Stimulated activated naive CD8-positive, alpha-beta T cell treated with anti-CD3 and anti-CD28 coated beads, Interleukin-15, amount 100 ng/mL, for 72 hours (primary cell): Measurements from ENCODE around the gene WDR4.
"Not testable (repeated sequence)": the region's sequence is repeated elsewhere in the genome, so short reads cannot be mapped to it uniquely, and the experiment has no call there.

ENCODE experiments used
- ATAC-seq: fragments of 150-1000 bp; cut with Tn5 transposase; 2 replicates; pipeline ENCODE4 v1.10.0; 2021; ENCODE audit warnings: mild to moderate bottlenecking, moderate library complexity
- DNase-seq, 2 donors: peaks; one replicate each; pipeline ENCODE4 v3.0.0; 2021 to 2022
- H3K27ac Mint-ChIP-seq, 2 donors: one replicate each; pipeline ENCODE4 v1.8.0; 2022; ENCODE audit warnings: mild to moderate bottlenecking in 2 of 2, mixed read lengths in 2 of 2, moderate library complexity in 2 of 2
- H3K27me3 Mint-ChIP-seq: one replicate; pipeline ENCODE4 v1.8.0; 2022; ENCODE audit warnings: mixed read lengths
- H3K4me1 Mint-ChIP-seq: one replicate; pipeline ENCODE4 v1.8.0; 2022; ENCODE audit warnings: mild to moderate bottlenecking, mixed read lengths
- H3K4me3 Mint-ChIP-seq, 2 donors: one replicate each; pipeline ENCODE4 v1.8.0; 2022; ENCODE audit warnings: mild to moderate bottlenecking in 2 of 2, mixed read lengths in 2 of 2, moderate library complexity in 1 of 2
- H3K9me3 Mint-ChIP-seq, 2 donors: one replicate each; pipeline ENCODE4 v1.8.0; 2022; ENCODE audit warnings: mixed read lengths in 2 of 2

The WDR4 gene

DNA sequence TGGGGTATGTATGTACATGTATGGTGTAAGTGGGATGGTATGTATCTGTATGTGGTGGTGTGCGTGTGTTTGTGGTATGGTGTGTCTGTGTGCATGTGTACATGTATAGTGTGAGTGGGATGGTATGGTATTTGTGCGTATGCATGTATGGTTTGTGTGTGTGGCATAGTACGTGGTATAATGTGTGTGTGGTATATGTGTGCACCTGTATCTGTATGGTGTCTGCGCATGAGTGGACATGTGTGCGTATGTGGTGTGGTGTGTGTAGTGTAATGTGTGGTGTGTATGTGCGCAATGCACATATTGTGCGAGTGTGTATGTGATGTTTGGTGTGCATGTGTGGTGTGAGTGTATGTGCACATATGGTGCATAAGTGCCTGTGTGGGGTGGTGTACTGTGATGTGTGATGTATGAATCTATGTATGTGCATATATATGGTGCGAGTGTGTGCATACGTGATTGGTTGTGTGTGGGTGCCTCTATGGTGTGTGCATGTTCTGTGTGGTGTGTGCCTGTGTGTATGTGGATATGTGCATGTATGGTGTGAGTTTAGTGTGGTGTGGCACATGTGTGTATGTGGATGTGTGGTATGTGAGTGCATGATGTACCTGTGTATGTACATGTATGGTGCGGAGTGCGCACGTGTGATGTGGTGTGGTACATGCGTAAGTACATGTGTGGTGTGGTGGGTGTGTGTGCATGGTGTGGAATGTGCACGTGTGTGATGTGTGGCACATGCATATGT is 38.8 kb downstream of the WDR4 start:
- H3K27me3 Mint-ChIP-seq: no peaks in the 10 kb centered on the region
- no peaks in the 10 kb centered on the region for H3K9me3 Mint-ChIP-seq
- DNase-seq (no peak), ATAC-seq (no peak)
- no peak overlapping the region for H3K4me3 Mint-ChIP-seq
- H3K4me1 Mint-ChIP-seq: peaks cover 7% of the 10 kb centered on the region
- no peak overlapping the region for H3K27ac Mint-ChIP-seq

DNA sequence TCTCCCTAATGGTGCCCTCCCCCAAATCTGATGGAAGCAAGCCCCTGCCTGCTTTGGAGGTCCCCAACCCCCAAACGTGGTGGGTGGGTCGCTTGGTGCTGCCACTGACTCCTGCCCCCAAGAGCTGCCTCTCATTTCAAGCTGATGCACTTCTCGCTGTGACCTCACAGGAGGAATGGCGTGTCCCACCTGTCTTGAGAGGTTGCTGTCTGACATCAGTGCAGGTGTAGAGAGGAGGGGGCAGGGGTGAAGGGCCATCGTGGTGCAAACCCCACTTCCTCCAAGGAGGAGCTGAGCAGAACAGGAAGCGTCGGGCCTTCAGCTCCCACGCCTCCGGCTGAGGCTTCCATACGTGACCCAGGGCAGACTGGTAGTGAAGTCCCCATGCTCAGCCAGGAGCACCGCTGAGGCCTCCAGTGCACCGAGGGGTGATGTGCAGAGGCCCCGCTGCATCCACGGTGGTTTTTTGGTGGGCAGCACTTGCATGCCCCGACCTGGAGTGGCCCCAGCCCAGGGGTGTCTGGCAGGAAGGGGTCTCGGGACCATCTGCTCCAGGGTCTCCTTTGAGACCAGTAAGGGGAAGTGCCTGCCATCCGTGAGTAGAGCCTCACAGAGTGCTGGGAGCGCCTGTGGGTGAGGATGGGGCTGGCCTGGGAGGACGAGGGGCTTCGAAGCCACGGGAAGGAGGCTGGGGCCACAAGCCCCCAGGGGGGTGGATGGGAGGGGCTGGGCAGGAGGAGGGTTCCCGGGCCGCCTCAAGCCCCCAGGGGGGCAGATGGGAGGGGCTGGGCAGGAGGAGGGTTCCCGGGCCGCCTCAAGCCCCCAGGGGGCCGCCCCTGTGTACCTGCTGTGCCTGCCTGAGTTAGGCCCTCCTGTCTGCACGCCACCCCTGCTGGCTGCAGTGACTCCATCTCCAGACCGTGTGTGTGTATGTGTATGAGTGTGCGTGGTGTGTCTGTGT is 39.8 kb downstream of the WDR4 start:
- no peaks in the 10 kb centered on the region for H3K9me3 Mint-ChIP-seq
- H3K4me1 Mint-ChIP-seq: peaks cover 7% of the 10 kb centered on the region
- H3K27ac Mint-ChIP-seq: peak overlapping the region in 1 of 2 donors; percentile 55
- H3K4me3 Mint-ChIP-seq: peak overlapping the region in 1 of 2 donors; percentile 6
- no peaks in the 10 kb centered on the region for H3K27me3 Mint-ChIP-seq
- ATAC-seq (no peak), DNase-seq (peak in 1 of 2 donors; percentile 8)

DNA sequence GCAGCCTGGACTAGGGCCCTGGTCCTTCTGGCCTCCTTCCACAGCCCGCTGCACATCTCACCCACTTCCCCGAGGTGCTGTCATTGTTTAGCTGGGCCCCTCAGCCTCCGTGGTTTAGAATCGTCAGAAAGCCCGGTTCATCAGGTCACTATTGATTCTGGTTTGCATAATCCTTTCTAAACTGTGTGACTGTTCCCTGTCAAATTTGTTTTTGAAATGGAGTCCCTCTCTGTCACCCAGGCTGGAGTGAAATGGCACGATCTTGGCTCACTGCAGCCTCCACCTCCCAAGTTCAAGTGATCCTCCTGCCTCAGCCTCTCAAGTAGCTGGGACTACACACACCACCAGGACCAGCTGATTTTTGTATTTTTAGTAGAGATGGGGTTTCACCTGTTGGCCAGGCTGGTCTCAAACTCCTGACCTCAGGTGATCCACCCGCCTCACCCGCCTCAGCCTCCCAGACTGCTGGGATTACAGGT is 41.1 kb downstream of the WDR4 start:
- not testable (repeated sequence) for ATAC-seq, H3K27me3 Mint-ChIP-seq, H3K9me3 Mint-ChIP-seq, H3K27ac Mint-ChIP-seq, H3K4me3 Mint-ChIP-seq
- peak in 1 of 2 donors; percentile 0 for DNase-seq
- H3K4me1 Mint-ChIP-seq: peaks cover 18% of the 10 kb centered on the region

DNA sequence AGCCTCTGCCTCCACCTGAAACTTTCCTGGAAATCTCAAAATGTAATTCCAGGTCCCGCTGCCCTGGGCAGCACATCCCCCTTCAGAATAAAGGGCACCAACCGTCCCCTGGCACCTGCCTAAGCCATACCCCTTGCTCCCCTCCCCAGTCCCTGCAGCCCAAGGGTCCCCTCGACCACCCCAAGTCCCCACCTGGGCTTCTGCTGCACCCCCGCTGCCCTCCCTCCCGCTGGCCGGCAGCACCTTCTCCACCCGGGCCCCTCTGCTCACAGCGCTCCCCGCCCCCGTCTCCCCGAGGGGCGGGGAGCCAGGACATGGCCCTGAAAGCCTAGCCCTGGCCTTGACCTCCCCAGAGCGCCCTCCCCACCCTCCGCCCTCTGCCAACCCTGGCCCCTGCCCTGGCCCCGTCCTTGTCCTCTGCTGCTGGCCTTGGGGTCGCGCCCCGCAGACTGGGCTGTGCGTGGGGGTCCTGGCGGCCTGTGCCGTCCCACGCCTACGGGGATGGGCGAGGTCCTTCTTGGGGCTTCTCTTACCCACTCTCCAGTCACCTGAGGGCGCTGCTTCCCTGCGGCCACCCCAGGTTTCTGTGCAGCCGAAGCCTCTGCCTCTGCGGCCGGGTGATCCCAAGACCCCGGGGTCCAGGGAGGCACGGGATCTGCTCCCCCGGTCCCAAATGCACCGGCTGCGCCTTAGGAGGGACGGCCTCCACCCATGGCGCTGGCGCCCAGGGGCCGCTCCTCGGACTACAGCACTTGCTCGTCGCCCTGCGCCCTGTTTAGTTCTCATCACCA is 41.7 kb downstream of the WDR4 start:
- H3K27ac Mint-ChIP-seq: no peak overlapping the region

DNA sequence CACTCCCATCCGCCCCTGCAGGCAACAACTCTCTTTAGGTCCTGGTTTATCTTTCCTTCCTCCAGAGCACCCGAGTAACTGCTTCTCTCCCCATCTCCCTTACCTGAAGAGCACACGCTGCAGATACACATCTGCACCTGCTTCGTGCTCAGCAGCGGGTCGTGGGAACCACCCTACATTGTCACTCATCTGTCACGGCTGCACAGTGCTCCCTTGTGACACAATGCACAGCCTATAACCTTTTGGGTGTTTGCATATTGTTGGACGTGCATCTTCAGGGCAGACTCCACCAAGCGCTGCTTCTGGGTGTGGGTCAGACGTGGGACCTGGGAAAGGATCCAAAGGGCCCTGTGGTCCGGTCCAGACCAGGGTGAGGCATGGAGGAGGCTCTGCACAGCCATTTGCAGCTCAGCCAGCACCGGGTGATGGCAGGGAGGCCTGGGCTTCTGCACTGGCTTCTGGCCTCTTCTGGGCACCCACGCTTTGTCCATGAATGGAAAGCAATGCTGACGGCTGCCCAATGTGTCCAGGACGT is 42.5 kb downstream of the WDR4 start:
- no peaks in the 10 kb centered on the region for H3K27me3 Mint-ChIP-seq
- DNase-seq (no peak), ATAC-seq (no peak)
- peaks cover 32% of the 10 kb centered on the region for H3K4me1 Mint-ChIP-seq
- H3K4me3 Mint-ChIP-seq: no peak overlapping the region
- H3K27ac Mint-ChIP-seq: no peak overlapping the region
- no peaks in the 10 kb centered on the region for H3K9me3 Mint-ChIP-seq

More for the DNA sequence above, 41.7 kb downstream of the WDR4 start:
- Mint-ChIP-seq H3K4me3 (no peak overlapping the region), H3K27me3 (no peaks in the 10 kb centered on the region), H3K4me1 (peaks cover 25% of the 10 kb centered on the region), H3K9me3 (no peaks in the 10 kb centered on the region)
- peak in 1 of 2 donors; percentile 9 for DNase-seq
- peak; percentile 7 for ATAC-seq

DNA sequence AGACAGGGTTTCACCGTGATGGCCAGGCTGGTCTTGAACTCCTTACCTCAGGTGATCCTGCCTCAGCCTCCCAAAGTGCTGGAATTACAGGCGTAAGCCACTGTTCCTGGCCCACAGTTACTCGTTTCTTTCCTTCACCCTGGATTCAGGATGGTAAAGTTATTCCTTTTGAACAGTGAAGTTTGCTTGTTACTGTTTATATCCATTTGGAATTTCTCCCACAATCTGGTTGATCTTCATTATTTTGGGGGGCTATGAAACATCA is 43.0 kb downstream of the WDR4 start:
- no peak for DNase-seq
- ATAC-seq: no peak
- Mint-ChIP-seq H3K27ac (no peak overlapping the region), H3K9me3 (no peaks in the 10 kb centered on the region), H3K4me1 (peaks cover 37% of the 10 kb centered on the region), H3K27me3 (no peaks in the 10 kb centered on the region), H3K4me3 (no peak overlapping the region)

DNA sequence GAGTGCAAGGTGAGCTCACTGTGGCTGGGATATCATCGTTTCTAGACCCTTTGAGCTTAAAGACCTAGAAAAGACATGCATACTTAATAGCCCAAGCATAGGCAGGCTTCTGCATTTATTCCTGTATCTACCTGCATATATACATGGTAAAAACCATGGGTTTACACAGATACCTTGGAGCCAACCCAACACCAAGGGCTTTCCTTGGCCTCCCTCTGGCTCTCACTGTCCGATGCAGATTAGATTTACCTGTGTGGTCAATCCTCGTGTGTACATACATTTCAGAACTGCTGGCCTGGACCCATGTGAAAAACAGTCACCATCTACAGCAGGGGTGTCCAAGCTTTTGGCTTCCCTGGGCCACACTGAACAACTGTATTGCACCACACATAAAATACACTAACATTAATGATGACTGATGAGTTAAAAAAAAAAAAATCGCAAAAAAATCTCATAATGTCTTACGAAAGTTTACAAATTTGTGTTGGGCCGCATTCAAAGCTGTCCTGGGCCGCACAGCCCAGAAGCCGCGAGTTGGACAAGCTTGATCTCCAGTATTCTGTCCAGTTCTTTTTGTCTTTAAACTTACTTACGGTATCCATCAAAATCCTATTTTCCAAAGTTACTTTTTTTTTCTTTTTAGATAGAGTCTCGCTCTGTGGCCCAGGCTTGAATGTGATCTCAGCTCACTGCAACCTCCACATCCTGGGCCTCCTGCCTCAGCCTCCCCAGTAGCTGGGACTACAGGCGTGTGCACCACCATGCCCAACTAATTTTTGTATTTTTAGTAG is 43.5 kb downstream of the WDR4 start:
- Mint-ChIP-seq H3K4me1 (peaks cover 43% of the 10 kb centered on the region), H3K27ac (no peak overlapping the region), H3K9me3 (no peaks in the 10 kb centered on the region), H3K27me3 (no peaks in the 10 kb centered on the region), H3K4me3 (no peak overlapping the region)
- DNase-seq: no peak
- no peak for ATAC-seq

DNA sequence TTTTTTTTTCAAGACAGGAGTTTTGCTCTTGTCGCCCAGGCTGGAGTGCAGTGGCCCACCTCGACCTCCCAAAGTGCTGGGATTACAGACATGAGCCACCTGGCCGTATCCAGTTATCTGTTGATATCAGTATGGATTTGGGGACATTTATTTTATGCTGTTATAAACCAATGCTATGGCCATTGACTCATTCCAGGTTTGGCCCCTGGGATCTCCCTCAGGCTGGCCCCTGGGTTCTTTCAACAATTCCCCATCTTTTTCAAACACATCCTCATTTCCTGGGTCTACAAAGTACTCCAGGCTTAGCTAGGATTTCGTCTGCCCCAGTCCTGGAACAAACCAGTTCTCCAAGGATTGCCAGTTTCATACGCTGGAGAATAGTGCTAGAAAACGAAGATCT is 44.1 kb downstream of the WDR4 start:
- H3K4me3 Mint-ChIP-seq: no peak overlapping the region
- DNase-seq: no peak
- ATAC-seq: no peak
- no peaks in the 10 kb centered on the region for H3K27me3 Mint-ChIP-seq
- no peaks in the 10 kb centered on the region for H3K9me3 Mint-ChIP-seq
- H3K4me1 Mint-ChIP-seq: peaks cover 47% of the 10 kb centered on the region
- H3K27ac Mint-ChIP-seq: no peak overlapping the region

DNA sequence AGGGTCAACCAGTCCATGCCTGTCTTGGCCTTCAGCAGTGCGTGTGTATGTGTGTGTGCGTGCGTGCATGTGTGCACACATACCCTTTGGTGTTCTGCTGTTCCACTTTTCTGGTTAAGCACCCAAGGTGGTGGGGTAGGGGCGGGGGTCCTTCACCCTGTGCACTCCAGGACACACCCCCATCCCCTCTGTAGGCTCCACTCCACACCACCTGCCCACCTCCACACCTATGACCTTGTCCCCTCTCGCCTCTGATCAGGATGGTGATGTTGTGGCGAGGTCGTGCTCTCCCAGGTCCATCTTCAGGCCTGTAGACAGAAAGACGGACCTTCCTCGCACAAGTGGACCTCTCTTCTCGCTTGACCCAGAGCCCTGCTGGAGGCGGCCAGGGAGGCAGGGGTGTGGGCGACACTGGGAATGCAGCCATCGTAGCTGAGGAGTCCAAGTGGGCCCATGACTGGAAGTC is 44.6 kb downstream of the WDR4 start:
- Mint-ChIP-seq H3K4me1 (peaks cover 47% of the 10 kb centered on the region), H3K9me3 (no peaks in the 10 kb centered on the region), H3K27ac (no peak overlapping the region), H3K27me3 (peaks cover under 1% of the 10 kb centered on the region), H3K4me3 (no peak overlapping the region)
- ATAC-seq: no peak
- no peak for DNase-seq

DNA sequence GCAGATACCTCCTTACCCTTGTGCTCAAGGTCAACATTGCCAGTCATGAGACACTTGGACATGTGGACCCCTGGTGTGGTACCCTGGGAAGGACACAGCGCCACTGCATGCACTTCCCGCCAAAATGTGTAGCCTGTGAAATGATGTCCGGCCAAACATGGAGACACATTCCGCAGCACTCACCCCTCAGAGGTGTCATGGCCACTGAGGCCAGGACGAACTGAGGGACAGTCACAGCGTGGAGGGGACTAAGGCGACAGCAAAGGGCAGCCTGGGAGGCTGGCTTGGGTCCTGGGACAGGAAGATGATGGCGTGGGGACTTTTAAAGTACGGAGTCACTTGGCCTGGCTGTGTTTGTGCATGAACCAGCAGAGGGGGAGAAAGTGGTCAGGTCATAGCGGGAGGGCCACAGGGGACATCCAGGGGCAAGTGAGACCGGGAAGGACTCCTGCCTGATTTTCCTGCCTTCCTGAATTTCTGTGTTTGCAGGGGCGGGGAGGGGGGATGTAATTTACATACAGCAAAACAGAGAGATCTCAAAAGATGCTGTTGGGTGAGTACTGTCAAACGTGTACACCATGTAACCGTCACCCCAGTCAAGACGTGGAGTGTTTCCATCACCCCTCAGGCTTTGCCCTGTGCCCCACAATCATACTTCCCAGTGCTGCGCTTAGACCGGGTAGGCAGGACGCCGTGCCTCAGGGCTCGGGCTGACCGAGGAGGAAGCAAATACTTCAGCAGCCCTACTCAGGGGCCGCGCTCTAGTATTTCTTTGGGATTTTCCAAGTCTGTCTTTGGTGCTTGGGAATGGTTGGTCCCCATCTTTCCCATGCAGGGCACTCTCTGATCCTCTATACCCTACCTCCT is 45.2 kb downstream of the WDR4 start:
- H3K4me3 Mint-ChIP-seq: no peak overlapping the region
- no peak overlapping the region for H3K27ac Mint-ChIP-seq
- H3K9me3 Mint-ChIP-seq: no peaks in the 10 kb centered on the region
- H3K4me1 Mint-ChIP-seq: peaks cover 41% of the 10 kb centered on the region
- ATAC-seq (no peak), DNase-seq (no peak)
- peaks cover 7% of the 10 kb centered on the region for H3K27me3 Mint-ChIP-seq

DNA sequence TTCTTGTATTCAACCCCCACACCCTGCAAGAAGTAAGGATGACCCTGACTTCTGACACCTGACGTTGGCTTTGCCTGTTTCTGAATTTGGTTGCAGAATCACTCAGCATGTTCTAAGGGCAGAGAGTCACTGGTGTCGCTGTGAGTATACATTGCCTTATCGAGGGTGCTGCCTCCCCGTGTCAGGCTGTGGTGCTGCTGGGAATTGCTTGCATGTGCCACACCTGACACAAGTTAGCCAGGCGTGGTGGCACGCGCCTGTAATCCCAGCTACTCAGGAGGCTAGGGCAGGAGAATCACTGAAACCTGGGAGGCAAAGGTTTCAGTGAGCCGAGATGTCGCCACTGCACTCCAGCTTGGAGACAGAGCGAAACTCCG is 45.9 kb downstream of the WDR4 start:
- DNase-seq (peak; percentile 52 to 68), ATAC-seq (peak; percentile 86)
- peak overlapping the region; percentile 45 to 69 for H3K4me3 Mint-ChIP-seq
- peaks cover 40% of the 10 kb centered on the region for H3K4me1 Mint-ChIP-seq
- H3K27me3 Mint-ChIP-seq: peaks cover 11% of the 10 kb centered on the region
- no peaks in the 10 kb centered on the region for H3K9me3 Mint-ChIP-seq
- peak overlapping the region in 1 of 2 donors; percentile 45 for H3K27ac Mint-ChIP-seq

DNA sequence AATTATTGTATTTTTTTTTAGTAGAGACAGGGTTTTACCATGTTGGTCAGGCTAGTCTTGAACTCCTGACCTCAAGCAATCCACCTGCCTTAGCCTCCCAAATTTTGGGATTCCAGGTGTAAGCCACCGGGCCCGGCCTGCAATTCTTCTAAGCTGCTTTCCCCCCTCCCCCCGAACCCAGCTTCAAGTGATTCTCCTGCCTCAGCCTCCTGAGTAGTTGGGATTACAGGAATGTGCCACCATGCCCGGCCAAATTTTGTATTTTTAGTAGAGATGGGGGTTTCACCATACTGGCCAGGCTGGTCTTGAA is 47.1 kb downstream of the WDR4 start:
- not testable (repeated sequence) for DNase-seq, H3K9me3 Mint-ChIP-seq, H3K27ac Mint-ChIP-seq, ATAC-seq, H3K4me3 Mint-ChIP-seq
- peaks cover 23% of the 10 kb centered on the region for H3K27me3 Mint-ChIP-seq
- peaks cover 40% of the 10 kb centered on the region for H3K4me1 Mint-ChIP-seq

DNA sequence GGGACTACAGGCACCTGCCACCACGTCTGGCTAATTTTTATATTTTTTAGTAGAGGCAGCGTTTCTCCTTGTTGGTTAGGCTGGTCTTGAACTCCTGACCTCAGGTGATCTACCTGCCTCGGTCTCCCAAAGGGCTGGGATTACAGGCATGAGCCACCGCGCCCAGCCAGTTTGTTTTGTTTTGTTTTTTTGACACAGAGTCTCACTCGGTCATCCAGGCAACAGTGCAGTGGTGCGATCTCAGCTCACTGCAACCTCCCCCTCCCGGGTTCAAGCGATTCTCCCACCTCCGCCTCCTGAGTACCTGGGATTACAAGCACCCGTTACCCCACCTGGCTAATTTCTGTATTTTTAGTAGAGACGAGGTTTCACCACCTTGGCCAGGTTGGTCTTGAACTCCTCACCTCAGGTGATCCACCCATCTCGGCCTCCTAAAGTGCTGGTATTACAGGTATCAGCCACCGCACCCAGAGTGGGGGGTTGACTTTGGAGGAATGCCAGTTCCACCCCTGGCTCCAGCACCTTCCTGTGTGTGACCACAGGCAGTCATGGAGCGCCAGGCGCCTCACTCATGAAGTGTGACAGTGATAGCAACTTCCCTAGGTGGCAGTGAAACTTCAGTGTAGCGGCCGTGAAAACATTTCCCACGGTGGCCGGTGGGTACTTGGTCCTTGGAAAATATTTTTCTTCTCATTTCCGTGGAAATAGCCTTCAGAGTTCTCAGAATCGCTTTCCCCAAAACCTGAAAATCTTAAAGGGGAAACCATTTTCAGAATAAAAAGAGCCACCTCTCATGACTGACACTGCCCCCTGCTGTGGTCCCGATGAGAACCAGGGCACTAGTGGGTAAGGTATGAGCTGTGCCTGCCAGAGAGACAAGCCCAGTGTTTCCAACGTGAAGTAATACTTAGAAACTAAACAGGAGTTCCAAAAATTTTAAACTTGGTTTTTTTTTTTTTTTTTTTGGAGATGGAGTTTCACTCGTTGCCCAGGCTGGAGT is 48.6 kb downstream of the WDR4 start:
- peaks cover 0 to 5% of the 10 kb centered on the region in 2 donors for H3K9me3 Mint-ChIP-seq
- ATAC-seq: no peak
- H3K4me1 Mint-ChIP-seq: peaks cover 40% of the 10 kb centered on the region
- peaks cover 32% of the 10 kb centered on the region for H3K27me3 Mint-ChIP-seq
- DNase-seq: no peak
- peak overlapping the region in 1 of 2 donors; percentile 56 for H3K27ac Mint-ChIP-seq
- H3K4me3 Mint-ChIP-seq: no peak overlapping the region
